Osteocyte (in vitro differentiated cells): ENCODE measurements around the gene KATNB1. TPM values are rescaled to one million over a fixed set of nuclear protein-coding genes. Genes with fewer than 3 reads are reported as not detected.

Source experiments
- DNase-seq: peaks from one replicate; pipeline ENCODE4 v3.0.0; 2021; ENCODE audit warnings: mixed read lengths; ENCODE audit not compliant: unreplicated experiment; ENCODE audit errors: extremely low spot score
- H3K27ac Mint-ChIP-seq: one replicate; pipeline ENCODE4 v1.8.0; 2021; ENCODE audit warnings: mild to moderate bottlenecking, mixed read lengths; ENCODE audit not compliant: unreplicated experiment
- H3K27me3 Mint-ChIP-seq: one replicate; pipeline ENCODE4 v1.8.0; 2021; ENCODE audit warnings: mixed read lengths; ENCODE audit not compliant: unreplicated experiment
- H3K36me3 Mint-ChIP-seq: one replicate; pipeline ENCODE4 v1.8.0; 2021; ENCODE audit warnings: mixed read lengths; ENCODE audit not compliant: unreplicated experiment
- H3K4me1 Mint-ChIP-seq: one replicate; pipeline ENCODE4 v1.8.0; 2021; ENCODE audit warnings: mixed read lengths; ENCODE audit not compliant: unreplicated experiment
- H3K4me3 Mint-ChIP-seq: one replicate; pipeline ENCODE4 v1.8.0; 2021; ENCODE audit warnings: mild to moderate bottlenecking, moderate library complexity, mixed read lengths; ENCODE audit not compliant: unreplicated experiment
- H3K9me3 Mint-ChIP-seq: one replicate; pipeline ENCODE4 v1.8.0; 2021; ENCODE audit warnings: mixed read lengths; ENCODE audit not compliant: unreplicated experiment
- total RNA-seq: library from RNA; stranded (reverse); gene quantifications from 2 replicates; pipeline ENCODE4 v1.2.1, GENCODE V29; 2021
- TF ChIP-seq, protein P1 (sequence below): fragments of 200-600 bp; sonication (generic); IDR thresholded peaks from 2 replicates; pipeline ENCODE4 v1.5.0; 2021; ENCODE audit warnings: antibody characterized with exemption, mild to moderate bottlenecking, moderate library complexity

KATNB1 gene
- total RNA-seq, 1 donor from 2014 or later = 15.9 TPM

DNA sequence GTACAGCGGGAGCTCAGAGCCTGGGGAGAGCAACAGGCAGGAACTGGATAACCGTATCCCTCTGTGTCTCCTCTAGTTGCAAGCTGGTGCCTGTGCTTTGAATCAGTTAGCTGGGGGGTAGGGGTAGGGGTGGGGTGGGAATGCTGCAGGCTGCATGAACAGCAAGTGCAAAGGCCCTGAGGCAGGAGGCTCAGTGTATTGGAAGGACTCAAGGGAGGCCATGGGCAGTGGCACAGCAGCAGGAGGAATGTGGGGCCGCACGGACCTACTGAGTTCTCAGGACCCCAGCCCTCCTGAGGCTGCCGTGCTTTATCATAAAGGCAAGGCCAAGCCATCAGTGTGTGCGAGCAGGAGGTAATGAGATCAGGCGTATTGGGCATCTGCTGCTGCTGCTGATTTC lies 3.3 kb downstream of the KATNB1 start:
- TF ChIP-seq, protein P1, sequence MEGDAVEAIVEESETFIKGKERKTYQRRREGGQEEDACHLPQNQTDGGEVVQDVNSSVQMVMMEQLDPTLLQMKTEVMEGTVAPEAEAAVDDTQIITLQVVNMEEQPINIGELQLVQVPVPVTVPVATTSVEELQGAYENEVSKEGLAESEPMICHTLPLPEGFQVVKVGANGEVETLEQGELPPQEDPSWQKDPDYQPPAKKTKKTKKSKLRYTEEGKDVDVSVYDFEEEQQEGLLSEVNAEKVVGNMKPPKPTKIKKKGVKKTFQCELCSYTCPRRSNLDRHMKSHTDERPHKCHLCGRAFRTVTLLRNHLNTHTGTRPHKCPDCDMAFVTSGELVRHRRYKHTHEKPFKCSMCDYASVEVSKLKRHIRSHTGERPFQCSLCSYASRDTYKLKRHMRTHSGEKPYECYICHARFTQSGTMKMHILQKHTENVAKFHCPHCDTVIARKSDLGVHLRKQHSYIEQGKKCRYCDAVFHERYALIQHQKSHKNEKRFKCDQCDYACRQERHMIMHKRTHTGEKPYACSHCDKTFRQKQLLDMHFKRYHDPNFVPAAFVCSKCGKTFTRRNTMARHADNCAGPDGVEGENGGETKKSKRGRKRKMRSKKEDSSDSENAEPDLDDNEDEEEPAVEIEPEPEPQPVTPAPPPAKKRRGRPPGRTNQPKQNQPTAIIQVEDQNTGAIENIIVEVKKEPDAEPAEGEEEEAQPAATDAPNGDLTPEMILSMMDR = no peak
- Mint-ChIP-seq H3K4me1 (peaks cover 26% of the 10 kb centered on the region), H3K4me3 (no peak overlapping the region), H3K9me3 (no peaks in the 10 kb centered on the region), H3K27ac (no peak overlapping the region), H3K36me3 (no peaks in the 10 kb centered on the region), H3K27me3 (no peaks in the 10 kb centered on the region)
- DNase-seq = no peak

DNA sequence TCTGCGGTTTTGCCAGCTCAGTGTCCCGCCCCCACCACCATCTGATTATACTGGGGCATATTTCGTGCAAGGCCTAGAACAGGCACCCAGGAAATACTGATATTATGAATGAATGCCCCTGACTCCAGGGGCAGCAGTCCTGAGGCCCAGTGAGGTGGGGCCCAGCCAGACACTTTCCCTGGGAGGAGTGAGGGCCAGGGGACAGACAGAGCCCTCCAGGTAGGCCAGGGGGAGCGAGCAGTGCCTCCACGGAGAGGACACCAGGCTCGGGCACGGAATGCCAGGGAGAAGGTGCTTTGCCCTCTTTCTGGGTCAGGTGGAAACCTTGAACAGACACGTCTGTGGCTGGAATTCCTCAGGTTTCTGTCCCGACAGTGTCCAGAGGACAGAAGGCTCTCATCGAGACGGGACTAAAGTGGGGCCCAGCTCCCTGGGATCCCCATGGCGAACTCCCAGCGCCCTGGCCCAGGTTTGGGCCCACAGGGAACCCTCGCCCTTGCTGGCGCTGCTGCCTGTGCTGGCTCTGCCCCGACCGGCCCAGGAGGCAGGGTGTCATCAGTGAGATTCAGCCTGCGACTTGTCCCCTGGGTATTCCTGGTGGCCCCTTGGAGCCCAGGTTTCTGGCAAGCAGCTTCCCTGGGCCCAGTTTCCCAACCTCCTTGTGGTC lies 4.3 kb downstream of the KATNB1 start:
- no peaks in the 10 kb centered on the region for H3K9me3 Mint-ChIP-seq
- no peaks in the 10 kb centered on the region for H3K27me3 Mint-ChIP-seq
- H3K36me3 Mint-ChIP-seq = no peaks in the 10 kb centered on the region
- DNase-seq = no peak
- no peak overlapping the region for H3K27ac Mint-ChIP-seq
- peaks cover 20% of the 10 kb centered on the region for H3K4me1 Mint-ChIP-seq
- no peak overlapping the region for H3K4me3 Mint-ChIP-seq
- TF ChIP-seq, protein P1 = no peak

DNA sequence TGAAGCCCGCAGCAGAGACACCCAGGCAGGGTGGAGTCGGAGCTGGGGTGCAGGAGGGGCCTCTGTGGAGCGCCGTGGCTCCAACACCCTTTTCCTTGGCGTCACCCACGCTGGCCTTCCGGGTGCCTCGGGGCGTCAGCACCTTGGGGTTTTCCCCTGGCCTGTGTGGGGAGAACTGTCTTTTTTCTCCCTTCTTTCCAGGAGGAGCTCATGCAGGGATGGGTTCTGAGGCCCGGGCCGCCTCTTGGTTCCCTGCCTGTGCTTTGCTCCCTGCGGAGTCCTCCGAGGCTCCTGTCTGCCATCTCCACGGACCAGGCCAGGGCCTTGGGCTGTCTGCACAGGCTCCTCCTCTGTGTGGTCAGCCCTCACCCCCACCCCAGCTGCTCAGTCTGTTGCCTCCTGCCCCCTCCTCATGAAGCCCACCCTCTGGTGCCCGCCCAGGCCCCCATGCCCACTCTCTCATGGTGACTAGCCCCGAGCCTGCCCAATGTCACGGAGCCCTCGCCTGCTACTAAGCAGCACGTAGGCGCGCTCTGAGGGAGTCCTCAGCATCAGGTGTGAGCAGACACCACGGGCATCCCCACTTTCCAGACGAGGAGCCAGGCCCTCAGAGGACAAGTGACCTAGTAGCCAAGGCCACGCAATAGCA lies 5.0 kb downstream of the KATNB1 start:
- H3K4me1 Mint-ChIP-seq = peaks cover 17% of the 10 kb centered on the region
- no peak for DNase-seq
- H3K27ac Mint-ChIP-seq = no peak overlapping the region

DNA sequence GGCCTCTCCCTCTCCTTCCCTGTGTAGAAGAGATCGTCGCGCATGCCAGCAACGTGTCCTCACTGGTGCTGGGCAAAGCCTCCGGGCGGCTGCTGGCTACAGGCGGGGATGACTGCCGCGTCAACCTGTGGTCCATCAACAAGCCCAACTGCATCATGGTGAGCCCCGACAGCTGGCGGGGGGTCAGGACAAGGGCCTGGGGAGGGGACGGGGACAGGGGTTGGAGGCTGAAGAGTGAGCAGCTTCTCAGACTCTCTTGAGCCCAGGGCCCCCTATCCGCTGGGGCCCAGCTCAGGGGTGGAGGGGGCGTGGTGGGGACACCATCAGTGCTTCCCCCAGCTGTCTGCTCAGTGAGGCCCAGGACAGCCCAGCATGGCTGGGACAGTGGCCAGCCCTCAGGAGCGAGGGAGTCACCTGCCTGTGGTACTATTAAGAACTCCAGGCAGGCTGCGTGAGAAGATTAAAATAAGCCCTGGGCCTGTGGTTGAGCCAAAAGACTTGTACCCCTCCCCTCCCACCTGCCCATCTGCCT lies 6.2 kb downstream of the KATNB1 start:
- H3K27ac Mint-ChIP-seq = no peak overlapping the region
- H3K27me3 Mint-ChIP-seq = no peaks in the 10 kb centered on the region
- TF ChIP-seq, protein P1 = no peak
- H3K9me3 Mint-ChIP-seq = peaks cover 4% of the 10 kb centered on the region
- H3K4me1 Mint-ChIP-seq = peaks cover 5% of the 10 kb centered on the region
- no peak for DNase-seq
- H3K4me3 Mint-ChIP-seq = no peak overlapping the region
- peaks cover 3% of the 10 kb centered on the region for H3K36me3 Mint-ChIP-seq

More for the DNA sequence above, 5.0 kb downstream of the KATNB1 start:
- Mint-ChIP-seq H3K4me3 (no peak overlapping the region), H3K9me3 (peaks cover under 1% of the 10 kb centered on the region), H3K36me3 (no peaks in the 10 kb centered on the region), H3K27me3 (no peaks in the 10 kb centered on the region)
- TF ChIP-seq, protein P1 = no peak

DNA sequence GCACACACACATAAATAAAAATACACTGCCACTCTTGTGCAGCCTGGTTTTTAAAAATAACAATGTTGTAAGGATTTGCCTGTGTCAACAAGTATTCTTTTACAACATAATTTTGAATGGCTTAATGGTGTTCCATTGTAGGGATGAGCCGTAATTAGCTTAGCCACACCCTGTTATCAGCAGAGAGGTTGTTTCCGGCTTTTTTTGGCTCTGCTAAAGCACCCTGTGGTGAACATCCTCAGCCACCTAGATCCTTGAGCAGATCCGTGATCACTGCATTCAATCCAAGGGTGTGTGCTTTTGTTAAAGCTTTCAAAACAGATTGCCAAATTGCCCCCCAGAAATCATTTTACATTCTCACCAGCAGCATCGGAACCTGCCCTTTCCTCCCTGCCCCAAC lies 7.0 kb downstream of the KATNB1 start:
- Mint-ChIP-seq H3K4me3 (no peak overlapping the region), H3K4me1 (no peaks in the 10 kb centered on the region), H3K36me3 (peaks cover 3% of the 10 kb centered on the region), H3K27me3 (no peaks in the 10 kb centered on the region), H3K9me3 (peaks cover 4% of the 10 kb centered on the region), H3K27ac (no peak overlapping the region)
- no peak for DNase-seq
- TF ChIP-seq, protein P1 = no peak
